Measurements from ENCODE around the gene KLF3.

KLF3 gene

GRCh38 chr4:38703635-38704034, 39.6 kb downstream of the KLF3 start:
- no peak for TF ChIP-seq ZNF610 (tag by site-specific recombination; IDR thresholded peaks at IDR 0.05; ENCODE audit: borderline replicate concordance)
- TF ChIP-seq ZNF354C (tag by site-specific recombination; IDR thresholded peaks at IDR 0.05; ENCODE audit: borderline replicate concordance, low read depth) = no peak
- POLR2A ChIA-PET = no interaction called here
- H3K9me3 ChIP-seq (ENCODE audit: control insufficient read depth, insufficient read depth, low read depth, low read length) = no peaks in the 10 kb centered on the region
- H3K27ac ChIP-seq (ENCODE audit: extremely low read depth, low read depth, low read length) = no peak overlapping the region
- no peak overlapping the region for H3K4me3 ChIP-seq (ENCODE audit: low read depth, low read length)
- no peaks in the 10 kb centered on the region for H3K4me1 ChIP-seq (ENCODE audit: control insufficient read depth, insufficient read depth, low read length)
- peaks cover 0 to 2% of the 10 kb centered on the region in 2 experiments; a peak in 1 of 3 replicates for H3K36me3 ChIP-seq (ENCODE audit: control insufficient read depth in 2 of 2, insufficient read depth in 1 of 2, low read length in 2 of 2)
- CTCF ChIA-PET = interaction anchor here (2.3 kb wide), 1 partner anchor 11 kb away, joined by 7 read pairs; no protein-coding TSS in a partner anchor

GRCh38 chr4:38704622-38705154, 40.7 kb downstream of the KLF3 start:
- no peaks in the 10 kb centered on the region for H3K36me3 ChIP-seq (ENCODE audit: control insufficient read depth in 2 of 2, insufficient read depth in 1 of 2, low read length in 2 of 2)
- ChIA-PET CTCF (interaction anchor here (2.3 kb wide), 1 partner anchor 13 kb away, joined by 7 read pairs; no protein-coding TSS in a partner anchor), POLR2A (interaction anchor here (0.6 kb wide), 2 partner anchors 28 to 557 kb away, joined by 5 to 7 read pairs; no protein-coding TSS in a partner anchor)
- TF ChIP-seq TRIM28 (IDR thresholded peaks at IDR 0.05; ENCODE audit: borderline replicate concordance, low read length) (no peak), ZNF777 (tag by site-specific recombination; IDR thresholded peaks at IDR 0.05; ENCODE audit: borderline replicate concordance) (no peak), SP2 (tag by site-specific recombination; IDR thresholded peaks at IDR 0.05) (no peak), YY2 (tag by site-specific recombination; IDR thresholded peaks at IDR 0.05) (no peak), ZFP41 (tag by site-specific recombination; IDR thresholded peaks at IDR 0.05; ENCODE audit: borderline replicate concordance) (no peak), ZNF121 (tag by site-specific recombination; IDR thresholded peaks at IDR 0.05) (no peak), ZNF596 (tag by site-specific recombination; IDR thresholded peaks at IDR 0.05) (no peak), ZNF529 (tag by site-specific recombination; IDR thresholded peaks at IDR 0.05; ENCODE audit: insufficient replicate concordance) (no peak), ZNF792 (tag by site-specific recombination; IDR thresholded peaks at IDR 0.05) (no peak), ZBTB21 (tag by site-specific recombination; IDR thresholded peaks at IDR 0.05) (no peak), ZNF626 (tag by site-specific recombination; IDR thresholded peaks at IDR 0.05) (no peak), ZNF629 (tag by site-specific recombination; IDR thresholded peaks at IDR 0.05) (no peak), ZNF398 (tag by site-specific recombination; IDR thresholded peaks at IDR 0.05) (no peak), ZNF704 (tag by site-specific recombination; IDR thresholded peaks at IDR 0.05) (no peak), KLF9 (tag by site-specific recombination; IDR thresholded peaks at IDR 0.05; ENCODE audit: low read depth) (no peak), ZNF501 (tag by site-specific recombination; IDR thresholded peaks at IDR 0.05) (no peak)
- H3K4me3 ChIP-seq (ENCODE audit: low read depth, low read length) = no peak overlapping the region
- H3K27ac ChIP-seq (ENCODE audit: extremely low read depth, low read depth, low read length) = no peak overlapping the region
- no peaks in the 10 kb centered on the region for H3K4me1 ChIP-seq (ENCODE audit: control insufficient read depth, insufficient read depth, low read length)
- no peaks in the 10 kb centered on the region for H3K9me3 ChIP-seq (ENCODE audit: control insufficient read depth, insufficient read depth, low read depth, low read length)

- no peaks in the 10 kb centered on the region for H3K9me3 ChIP-seq (ENCODE audit: control insufficient read depth, insufficient read depth, low read depth, low read length)
- H3K4me3 ChIP-seq (ENCODE audit: low read depth, low read length) = no peak overlapping the region
- H3K27ac ChIP-seq (ENCODE audit: extremely low read depth, low read depth, low read length) = no peak overlapping the region
- CTCF ChIA-PET = interaction anchor here (0.7 to 1.0 kb wide), 2 partner anchors 31 to 147 kb away, joined by 3 to 4 read pairs; no protein-coding TSS in a partner anchor
- H3K4me1 ChIP-seq (ENCODE audit: control insufficient read depth, insufficient read depth, low read length) = no peaks in the 10 kb centered on the region
- POLR2A ChIA-PET = no interaction called here
- no peaks in the 10 kb centered on the region for H3K36me3 ChIP-seq (ENCODE audit: control insufficient read depth in 2 of 2, insufficient read depth in 1 of 2, low read length in 2 of 2)
- TF ChIP-seq ZNF292 (tag by site-specific recombination; IDR thresholded peaks at IDR 0.05; ENCODE audit: borderline replicate concordance, low read depth) (no peak), ZNF776 (tag by site-specific recombination; IDR thresholded peaks at IDR 0.05; ENCODE audit: borderline replicate concordance) (no peak), ZNF18 (tag by site-specific recombination; IDR thresholded peaks at IDR 0.05) (no peak), ZNF16 (tag by site-specific recombination; IDR thresholded peaks at IDR 0.05; ENCODE audit: low read depth) (no peak), TSHZ1 (tag by site-specific recombination; IDR thresholded peaks at IDR 0.05; ENCODE audit: borderline replicate concordance) (no peak), ZSCAN30 (tag by site-specific recombination; IDR thresholded peaks at IDR 0.05) (no peak)
These were observed 42.3 kb downstream of the KLF3 start for GRCh38 chr4:38706301-38706700.
